ENCODE results near the gene TLE3. TPM values are rescaled to one million over a fixed set of nuclear protein-coding genes. Genes with fewer than 3 reads are reported as not detected.
A peak's percentile ranks its signal among the peaks of the same experiment; 100 is the strongest.

TLE3 gene
- polyA plus RNA-seq, 3 donors, result 12.8 to 117 (median 23.6) TPM

- Mint-ChIP-seq H3K9me3 (peaks cover 0 to 7% (median 0%) of the 10 kb centered on the region in 7 donors), H3K4me3 (no peak overlapping the region), H3K4me1 (peaks cover 47% of the 10 kb centered on the region), H3K27me3 (ENCODE audit: low read depth in 3 of 3) (peaks cover 2 to 16% (median 6%) of the 10 kb centered on the region in 3 donors), H3K27ac (peak overlapping the region in 1 of 7 donors; percentile 33), H3K36me3 (peaks cover 0 to 11% of the 10 kb centered on the region in 2 donors)
- Histone ChIP-seq H3K9me3 (replicated peaks in 1 of 2; ENCODE audit: control insufficient read depth in 1 of 2, insufficient read depth in 1 of 2, low read length in 2 of 2) (no peaks in the 10 kb centered on the region), H3K4me3 (replicated peaks in 1 of 3; ENCODE audit: low read depth in 2 of 3, low read length in 3 of 3) (no peak overlapping the region), H2AFZ (ENCODE audit: insufficient read depth, low read depth, low read length, poor library complexity, severe bottlenecking) (no peak overlapping the region), H3K4me2 (replicated peaks; ENCODE audit: extremely low read depth, low read length, poor library complexity, severe bottlenecking) (no peak overlapping the region), H3K36me3 (replicated peaks in 1 of 2; ENCODE audit: control insufficient read depth in 1 of 2, insufficient read depth in 2 of 2, low read length in 2 of 2) (no peaks in the 10 kb centered on the region), H4K20me1 (ENCODE audit: insufficient read depth, low read length) (no peaks in the 10 kb centered on the region), H3K27me3 (ENCODE audit: control insufficient read depth in 2 of 2, insufficient read depth in 2 of 2, low read length in 2 of 2) (no peaks in the 10 kb centered on the region), H3K27ac (ENCODE audit: low read depth in 1 of 2, low read length in 2 of 2) (no peak overlapping the region), H3K9ac (ENCODE audit: insufficient read depth, low read length, poor library complexity, severe bottlenecking) (no peak overlapping the region), H3K79me2 (ENCODE audit: insufficient read depth, low read length) (no peaks in the 10 kb centered on the region), H3K4me1 (ENCODE audit: control insufficient read depth in 1 of 2, insufficient read depth in 2 of 2, low read length in 2 of 2) (peaks cover 32 to 35% of the 10 kb centered on the region in 2 donors)
- WGBS (ENCODE audit: insufficient coverage), result no CpG with 5 or more reads among the region's 2 CpGs
- TF ChIP-seq CTCF (IDR thresholded peaks at IDR 0.05), result no peak
- no peak for DNase-seq
- intact Hi-C loops (cut with micrococcal nuclease), result no loop called here
Observed at GRCh38 chr15:70109978-70110377, 12.3 kb upstream of the TLE3 start.

DNA sequence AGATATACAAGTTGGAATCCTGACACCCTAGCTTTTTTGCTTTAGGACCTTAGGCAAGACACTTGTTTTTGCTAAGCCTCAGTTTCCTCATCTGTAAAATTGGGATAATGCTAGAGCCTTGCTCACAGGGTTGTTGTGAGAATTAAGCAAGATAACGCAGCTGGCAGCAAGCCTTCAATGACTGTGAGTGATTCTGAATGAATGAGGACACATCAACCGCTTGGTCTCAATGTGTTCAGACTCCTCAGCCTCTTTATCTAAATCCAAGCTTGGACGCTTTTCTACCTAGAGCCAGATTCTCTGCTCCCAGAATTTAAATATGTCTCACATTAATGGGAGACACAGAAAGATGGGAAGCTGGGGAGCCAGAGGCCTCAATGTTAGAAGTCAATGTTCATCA is 11.8 kb upstream of the TLE3 start:
- Histone ChIP-seq H4K20me1 (ENCODE audit: insufficient read depth, low read length) (no peaks in the 10 kb centered on the region), H2AFZ (ENCODE audit: insufficient read depth, low read depth, low read length, poor library complexity, severe bottlenecking) (no peak overlapping the region), H3K79me2 (ENCODE audit: insufficient read depth, low read length) (no peaks in the 10 kb centered on the region), H3K27ac (ENCODE audit: low read depth in 1 of 2, low read length in 2 of 2) (no peak overlapping the region), H3K9me3 (replicated peaks in 1 of 2; ENCODE audit: control insufficient read depth in 1 of 2, insufficient read depth in 1 of 2, low read length in 2 of 2) (no peaks in the 10 kb centered on the region), H3K36me3 (replicated peaks in 1 of 2; ENCODE audit: control insufficient read depth in 1 of 2, insufficient read depth in 2 of 2, low read length in 2 of 2) (no peaks in the 10 kb centered on the region), H3K4me1 (ENCODE audit: control insufficient read depth in 1 of 2, insufficient read depth in 2 of 2, low read length in 2 of 2) (peaks cover 28 to 31% of the 10 kb centered on the region in 2 donors), H3K4me3 (replicated peaks in 1 of 3; ENCODE audit: low read depth in 2 of 3, low read length in 3 of 3) (no peak overlapping the region), H3K9ac (ENCODE audit: insufficient read depth, low read length, poor library complexity, severe bottlenecking) (no peak overlapping the region), H3K4me2 (replicated peaks; ENCODE audit: extremely low read depth, low read length, poor library complexity, severe bottlenecking) (no peak overlapping the region), H3K27me3 (ENCODE audit: control insufficient read depth in 2 of 2, insufficient read depth in 2 of 2, low read length in 2 of 2) (no peaks in the 10 kb centered on the region)
- peaks cover 0 to 10% of the 10 kb centered on the region in 2 donors for H3K36me3 Mint-ChIP-seq
- no peak overlapping the region for H3K27ac Mint-ChIP-seq
- intact Hi-C loops (cut with micrococcal nuclease), result no loop called here
- peaks cover 0 to 7% (median 0%) of the 10 kb centered on the region in 7 donors for H3K9me3 Mint-ChIP-seq
- DNase-seq, result no peak
- H3K4me3 Mint-ChIP-seq, result no peak overlapping the region
- WGBS (ENCODE audit: insufficient coverage), result 100% methylated on average over 1 of the region's 3 CpGs
- peaks cover 3 to 16% (median 6%) of the 10 kb centered on the region in 3 donors for H3K27me3 Mint-ChIP-seq (ENCODE audit: low read depth in 3 of 3)
- H3K4me1 Mint-ChIP-seq, result peaks cover 42% of the 10 kb centered on the region
- no peak for TF ChIP-seq CTCF (IDR thresholded peaks at IDR 0.05)
